NCI-H1694 treated with DMSO at 0.1 percent for 48 hours (cell line): ENCODE results near the gene CXCR1.
"Not testable (repeated sequence)": the region's sequence is repeated elsewhere in the genome, so short reads cannot be mapped to it uniquely, and the experiment has no call there.

Experiments used
- DNase-seq: peaks from one replicate; lab custom pipeline; 2025; lab: John Stamatoyannopoulos, UW

Gene CXCR1

GRCh38 chr2:218166791-218167190, at the start of gene CXCR1:
Gene CXCR1 (minus strand): TSS chr2:218166962. CDS start chr2:218165211, 1,751 bp downstream.
- DNase-seq, result no peak

- no peak for DNase-seq
These were observed 49.5 kb upstream of the CXCR1 start for GRCh38 chr2:218216336-218216673.

GRCh38 chr2:218214116-218214515, 47.4 kb upstream of the CXCR1 start:
- DNase-seq, result no peak

- DNase-seq, result no peak
These were observed 42.3 kb upstream of the CXCR1 start for GRCh38 chr2:218209078-218209477.

- DNase-seq, result no peak
These were observed 35.5 kb upstream of the CXCR1 start for GRCh38 chr2:218202266-218202665.

- no peak for DNase-seq
These were observed 30.2 kb upstream of the CXCR1 start for GRCh38 chr2:218196974-218197373.

- no peak for DNase-seq
These were observed 28.1 kb upstream of the CXCR1 start for GRCh38 chr2:218194880-218195279.

- no peak for DNase-seq
These were observed 26.9 kb upstream of the CXCR1 start for GRCh38 chr2:218193701-218194100.

- no peak for DNase-seq
These were observed 26.2 kb upstream of the CXCR1 start for GRCh38 chr2:218192902-218193430.

GRCh38 chr2:218188528-218188927, 21.8 kb upstream of the CXCR1 start:
- DNase-seq, result no peak

- no peak for DNase-seq
These were observed 20.7 kb upstream of the CXCR1 start for GRCh38 chr2:218187296-218188015.

GRCh38 chr2:218186876-218187275, 20.1 kb upstream of the CXCR1 start:
- no peak for DNase-seq

GRCh38 chr2:218186355-218186766, 19.6 kb upstream of the CXCR1 start:
- DNase-seq, result peak; percentile 53

GRCh38 chr2:218184331-218184730, 17.6 kb upstream of the CXCR1 start:
- no peak for DNase-seq

- no peak for DNase-seq
These were observed 13.8 kb upstream of the CXCR1 start for GRCh38 chr2:218180467-218181114.

GRCh38 chr2:218179782-218180181, 13.0 kb upstream of the CXCR1 start:
- DNase-seq, result no peak

- DNase-seq, result no peak
These were observed 6.1 kb upstream of the CXCR1 start for GRCh38 chr2:218172845-218173244.

GRCh38 chr2:218171744-218172143, 5.0 kb upstream of the CXCR1 start:
- not testable (repeated sequence) for DNase-seq

- DNase-seq, result no peak
These were observed 3.2 kb upstream of the CXCR1 start for GRCh38 chr2:218169757-218170546.

- DNase-seq, result no peak
These were observed 2.1 kb upstream of the CXCR1 start for GRCh38 chr2:218168635-218169462.

GRCh38 chr2:218168016-218168415, 1.3 kb upstream of the CXCR1 start:
- DNase-seq, result no peak

- no peak for DNase-seq
These were observed 3.9 kb downstream of the CXCR1 start for GRCh38 chr2:218162814-218163213.
